Effector memory CD4-positive, alpha-beta T cell (primary cell): ENCODE results near the gene KRTAP12-4.
"Not testable (repeated sequence)": the region's sequence is repeated elsewhere in the genome, so short reads cannot be mapped to it uniquely, and the experiment has no call there.

Experiments
- DNase-seq, 3 donors: peaks; one replicate each; pipeline ENCODE4 v3.0.0-alpha.2; 2020
- H3K27ac ChIP-seq: 2 replicates; pipeline ENCODE4 v1.7.0; 2013; ENCODE audit warnings: mild to moderate bottlenecking, low read length, moderate library complexity; ENCODE audit not compliant: insufficient read depth, poor library complexity, severe bottlenecking
- H3K27me3 ChIP-seq: replicated peaks from 2 replicates; pipeline ENCODE4 v1.7.0; 2013; ENCODE audit warnings: mild to moderate bottlenecking, low read length; ENCODE audit not compliant: insufficient read depth, control insufficient read depth, poor library complexity, severe bottlenecking
- H3K36me3 ChIP-seq: 2 replicates; pipeline ENCODE4 v1.7.0; 2013; ENCODE audit warnings: mild to moderate bottlenecking, low read length, moderate library complexity; ENCODE audit not compliant: control insufficient read depth, insufficient read depth
- H3K4me1 ChIP-seq: 2 replicates; pipeline ENCODE4 v1.7.0; 2013; ENCODE audit warnings: low read length, mild to moderate bottlenecking; ENCODE audit not compliant: control insufficient read depth, insufficient read depth, poor library complexity, severe bottlenecking
- H3K4me3 ChIP-seq: 2 replicates; pipeline ENCODE4 v1.7.0; 2013; ENCODE audit warnings: low read length, low read depth, mild to moderate bottlenecking; ENCODE audit not compliant: insufficient read depth, poor library complexity, severe bottlenecking
- H3K9me3 ChIP-seq: 2 replicates; pipeline ENCODE4 v1.7.0; 2013; ENCODE audit warnings: mild to moderate bottlenecking, low read length, moderate library complexity; ENCODE audit not compliant: control insufficient read depth

KRTAP12-4 gene

DNA sequence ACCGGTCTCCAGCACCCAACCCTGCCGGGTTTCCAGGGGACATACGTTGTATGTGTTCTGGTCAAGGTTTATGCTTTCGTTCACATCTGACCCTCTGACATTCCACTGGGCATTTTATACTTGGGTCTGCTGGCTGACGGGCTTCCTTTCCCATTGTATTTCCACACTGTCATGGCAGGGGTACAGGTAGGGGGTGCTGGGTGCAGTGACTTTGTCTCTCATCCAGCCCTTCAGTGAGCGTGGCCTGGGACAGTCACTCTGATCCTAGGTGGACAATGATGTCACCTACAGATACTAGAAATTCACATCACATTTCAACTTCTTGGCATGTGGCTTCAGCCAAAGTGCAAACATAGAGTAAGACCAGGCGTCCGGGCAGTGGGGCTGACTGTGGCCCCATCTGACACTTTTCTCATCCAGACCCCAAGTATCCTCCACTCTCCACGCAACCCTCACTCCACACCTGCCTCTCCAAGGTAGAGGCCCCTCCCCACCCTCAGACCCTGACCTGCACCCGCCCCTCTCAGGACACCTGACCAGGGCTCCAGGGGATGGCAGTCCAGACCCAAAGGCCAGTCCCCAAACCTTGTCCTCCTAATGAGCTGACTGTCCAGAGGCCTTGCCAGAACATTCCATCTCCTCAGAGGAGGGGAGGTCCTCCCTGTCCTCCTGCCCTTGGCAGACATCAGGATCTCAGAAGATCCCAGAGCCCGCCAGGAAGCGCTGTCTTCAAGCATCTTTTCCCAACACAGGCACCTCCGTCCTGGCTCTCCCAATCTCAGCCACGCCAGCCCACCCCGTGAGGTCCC lies 18.0 kb downstream of the KRTAP12-4 start:
- Histone ChIP-seq H3K4me3 (no peak overlapping the region), H3K9me3 (peaks cover 4% of the 10 kb centered on the region), H3K27ac (no peak overlapping the region), H3K4me1 (no peaks in the 10 kb centered on the region), H3K27me3 (no peaks in the 10 kb centered on the region), H3K36me3 (no peaks in the 10 kb centered on the region)
- DNase-seq: no peak

GRCh38 chr21:44632067-44632466 lies 22.4 kb downstream of the KRTAP12-4 start:
- peaks cover 18% of the 10 kb centered on the region for H3K4me1 ChIP-seq
- no peak overlapping the region for H3K4me3 ChIP-seq
- no peaks in the 10 kb centered on the region for H3K36me3 ChIP-seq
- H3K27me3 ChIP-seq: no peaks in the 10 kb centered on the region
- no peak for DNase-seq
- no peak overlapping the region for H3K27ac ChIP-seq
- H3K9me3 ChIP-seq: peaks cover 17% of the 10 kb centered on the region

DNA sequence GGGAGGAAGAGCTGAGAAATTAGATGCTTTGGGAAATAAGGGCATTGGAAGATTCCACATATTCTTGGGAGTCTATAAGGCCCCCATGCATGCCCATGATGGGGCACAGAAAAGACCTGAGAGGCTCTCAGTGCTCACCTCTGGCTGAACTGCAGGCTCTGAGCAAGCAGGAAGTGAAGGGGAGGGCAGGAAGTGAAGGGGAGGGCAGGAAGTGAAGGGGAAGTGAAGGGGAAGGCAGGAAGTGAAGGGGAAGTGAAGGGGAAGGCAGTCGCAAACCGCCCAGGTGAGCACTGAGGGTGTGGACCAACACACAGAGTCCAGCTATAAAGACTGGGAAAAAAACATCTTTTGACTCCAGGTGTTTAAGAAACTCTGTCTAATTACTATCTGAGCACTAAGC lies 24.0 kb downstream of the KRTAP12-4 start:
- H3K4me1 ChIP-seq: peaks cover 18% of the 10 kb centered on the region
- H3K27ac ChIP-seq: no peak overlapping the region
- H3K27me3 ChIP-seq: no peaks in the 10 kb centered on the region
- no peak for DNase-seq
- H3K9me3 ChIP-seq: peaks cover 17% of the 10 kb centered on the region
- H3K4me3 ChIP-seq: no peak overlapping the region
- H3K36me3 ChIP-seq: no peaks in the 10 kb centered on the region

- H3K4me1 ChIP-seq: peaks cover 18% of the 10 kb centered on the region
- H3K27me3 ChIP-seq: no peaks in the 10 kb centered on the region
- no peak overlapping the region for H3K4me3 ChIP-seq
- H3K27ac ChIP-seq: no peak overlapping the region
- H3K36me3 ChIP-seq: no peaks in the 10 kb centered on the region
- peaks cover 24% of the 10 kb centered on the region for H3K9me3 ChIP-seq
- no peak for DNase-seq
Observed at GRCh38 chr21:44628707-44629391, 25.6 kb downstream of the KRTAP12-4 start.

DNA sequence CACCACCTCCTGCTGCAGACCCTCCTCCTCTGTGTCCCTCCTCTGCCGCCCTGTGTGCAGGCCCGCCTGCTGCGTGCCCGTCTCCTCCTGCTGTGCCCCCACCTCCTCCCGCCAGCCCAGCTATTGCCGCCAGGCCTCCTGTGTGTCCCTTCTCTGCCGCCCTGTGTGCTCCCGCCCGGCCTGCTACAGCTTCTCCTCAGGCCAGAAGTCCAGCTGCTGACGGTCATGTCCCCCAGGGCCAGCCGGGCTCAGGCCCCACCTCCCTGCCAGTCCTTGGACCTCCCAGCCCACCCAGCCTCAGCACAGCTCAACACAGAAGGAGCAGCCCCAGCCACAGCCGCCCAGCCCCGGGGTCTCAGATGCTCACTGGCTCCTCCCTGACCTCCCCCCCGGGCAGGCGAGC lies 26.6 kb downstream of the KRTAP12-4 start:
- H3K4me3 ChIP-seq, H3K27me3 ChIP-seq, H3K36me3 ChIP-seq, DNase-seq, H3K27ac ChIP-seq: not testable (repeated sequence)
- H3K9me3 ChIP-seq: peaks cover 24% of the 10 kb centered on the region
- peaks cover 18% of the 10 kb centered on the region for H3K4me1 ChIP-seq

DNA sequence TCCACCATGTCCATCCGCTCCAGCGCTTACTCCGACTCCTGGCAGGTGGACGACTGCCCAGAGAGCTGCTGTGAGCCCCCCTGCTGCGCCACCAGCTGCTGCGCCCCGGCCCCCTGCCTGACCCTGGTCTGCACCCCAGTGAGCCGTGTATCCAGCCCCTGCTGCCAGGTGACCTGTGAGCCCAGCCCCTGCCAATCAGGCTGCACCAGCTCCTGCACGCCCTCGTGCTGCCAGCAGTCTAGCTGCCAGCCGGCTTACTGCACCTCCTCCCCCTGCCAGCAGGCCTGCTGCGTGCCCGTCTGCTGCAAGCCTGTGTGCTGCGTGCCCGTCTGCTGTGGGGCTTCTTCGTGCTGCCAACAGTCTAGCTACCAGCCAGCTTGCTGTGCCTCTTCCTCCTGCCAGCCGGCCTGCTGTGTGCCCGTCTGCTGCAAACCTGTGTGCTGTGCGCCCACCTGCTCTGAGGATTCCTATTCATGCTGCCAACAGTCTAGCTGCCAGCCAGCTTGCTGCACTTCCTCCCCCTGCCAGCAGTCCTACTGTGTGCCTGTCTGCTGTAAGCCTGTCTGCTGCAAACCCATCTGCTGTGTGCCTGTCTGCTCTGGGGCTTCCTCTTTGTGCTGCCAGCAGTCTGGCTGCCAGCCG lies 27.2 kb downstream of the KRTAP12-4 start:
- not testable (repeated sequence) for H3K4me3 ChIP-seq, H3K36me3 ChIP-seq, H3K27ac ChIP-seq, DNase-seq, H3K27me3 ChIP-seq
- Histone ChIP-seq H3K9me3 (peaks cover 24% of the 10 kb centered on the region), H3K4me1 (peaks cover 18% of the 10 kb centered on the region)

GRCh38 chr21:44626673-44627143 lies 27.8 kb downstream of the KRTAP12-4 start, which contains the start of gene KRTAP10-9:
Gene KRTAP10-9, plus strand, starts transcription at chr21:44627093. Its CDS starts 79 bp downstream, at chr21:44627172.
- Histone ChIP-seq H3K27ac (no peak within 1 kb of the TSS), H3K4me3 (no peak within 1 kb of the TSS), H3K36me3 (no peaks in the 10 kb centered on the region), H3K9me3 (peaks cover 23% of the 10 kb centered on the region), H3K4me1 (peaks cover 18% of the 10 kb centered on the region), H3K27me3 (no peaks in the 10 kb centered on the region)
- DNase-seq: no peak

GRCh38 chr21:44626262-44626661 lies 28.2 kb downstream of the KRTAP12-4 start:
- no peaks in the 10 kb centered on the region for H3K36me3 ChIP-seq
- H3K4me3 ChIP-seq: no peak overlapping the region
- no peak for DNase-seq
- no peak overlapping the region for H3K27ac ChIP-seq
- H3K4me1 ChIP-seq: peaks cover 18% of the 10 kb centered on the region
- H3K9me3 ChIP-seq: peaks cover 19% of the 10 kb centered on the region
- no peaks in the 10 kb centered on the region for H3K27me3 ChIP-seq

DNA sequence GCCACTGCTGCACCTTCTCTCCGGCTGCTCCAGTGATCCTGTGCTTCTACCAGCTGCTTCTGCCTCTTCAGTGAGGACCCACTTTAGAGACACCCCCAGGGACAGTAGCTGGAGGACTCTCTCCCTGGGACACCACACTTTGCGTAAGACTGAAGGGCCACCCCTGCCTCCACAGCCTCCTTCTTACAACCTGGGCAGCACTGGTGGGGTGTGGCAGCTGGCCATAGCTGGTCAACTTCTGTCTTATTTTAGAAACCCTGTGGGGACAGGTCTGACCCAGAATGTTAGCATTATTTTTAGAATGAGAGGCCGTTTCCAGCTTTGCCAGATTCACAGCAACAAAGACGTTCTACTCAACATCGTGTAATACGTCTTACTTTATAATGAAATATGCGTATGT lies 28.7 kb downstream of the KRTAP12-4 start:
- Histone ChIP-seq H3K4me1 (peaks cover 18% of the 10 kb centered on the region), H3K27me3 (no peaks in the 10 kb centered on the region), H3K9me3 (peaks cover 15% of the 10 kb centered on the region), H3K4me3 (no peak overlapping the region), H3K36me3 (no peaks in the 10 kb centered on the region), H3K27ac (no peak overlapping the region)
- no peak for DNase-seq

GRCh38 chr21:44623575-44623974 lies 30.9 kb downstream of the KRTAP12-4 start:
- H3K4me1 ChIP-seq: peaks cover 14% of the 10 kb centered on the region
- H3K9me3 ChIP-seq: peaks cover 7% of the 10 kb centered on the region
- no peak overlapping the region for H3K4me3 ChIP-seq
- no peak overlapping the region for H3K27ac ChIP-seq
- no peaks in the 10 kb centered on the region for H3K36me3 ChIP-seq
- no peaks in the 10 kb centered on the region for H3K27me3 ChIP-seq
- no peak for DNase-seq
